NCI-H128 (cell line): ENCODE results near the gene GABPA.
"Not testable (repeated sequence)": the region's sequence is repeated elsewhere in the genome, so short reads cannot be mapped to it uniquely, and the experiment has no call there.

Source experiments
- DNase-seq: peaks from one replicate; lab custom pipeline; 2025; ENCODE audit not compliant: unreplicated experiment; lab: John Stamatoyannopoulos, UW

The GABPA gene

GRCh38 chr21:25735646-25736597, 1.1 kb downstream of the GABPA start:
- peak; percentile 65 for DNase-seq

GRCh38 chr21:25737421-25737820, 2.6 kb downstream of the GABPA start:
- DNase-seq, result no peak

DNA sequence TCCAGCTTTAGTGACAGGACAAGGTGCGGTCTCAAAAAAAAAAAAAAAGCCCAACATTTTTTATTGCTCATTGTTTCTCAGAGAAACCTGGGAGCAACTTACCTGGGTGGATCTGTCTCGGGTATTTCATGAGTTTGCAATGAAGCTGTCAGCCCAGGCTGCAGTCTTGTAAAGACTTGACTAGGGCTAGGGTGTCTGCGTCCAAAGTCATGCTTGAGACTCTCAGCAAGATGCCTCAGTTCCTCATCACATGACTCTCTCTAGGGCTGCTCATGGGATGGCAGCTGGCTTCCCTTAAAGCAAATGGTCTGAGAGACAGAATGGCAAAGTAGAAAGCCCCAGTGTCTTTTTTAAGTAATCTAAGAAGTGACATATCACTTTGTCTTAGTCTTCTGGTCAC, 8.1 kb downstream of the GABPA start:
- DNase-seq, result no peak

DNA sequence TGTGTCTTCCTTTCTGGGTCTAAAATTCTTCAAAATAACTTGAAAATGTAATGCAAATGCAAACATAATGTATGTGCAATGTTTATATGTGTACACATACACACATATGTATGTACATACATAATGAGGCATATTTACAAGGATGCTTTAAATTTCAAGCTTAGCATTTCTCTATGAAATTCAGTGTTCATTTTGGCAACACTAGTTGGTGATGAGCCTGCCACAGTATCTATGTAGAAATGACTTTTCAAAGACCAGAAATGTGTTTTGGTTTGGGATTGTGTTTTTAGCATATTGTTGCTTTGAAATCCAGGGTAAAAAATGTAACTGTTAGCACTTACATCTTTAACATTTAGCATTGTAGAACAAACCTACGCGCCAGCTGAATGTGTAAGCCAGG, 10.1 kb downstream of the GABPA start:
- no peak for DNase-seq

- DNase-seq, result no peak
Measured at GRCh38 chr21:25750085-25750484, 15.3 kb downstream of the GABPA start.

- no peak for DNase-seq
Measured at GRCh38 chr21:25752416-25752815, 17.6 kb downstream of the GABPA start.

DNA sequence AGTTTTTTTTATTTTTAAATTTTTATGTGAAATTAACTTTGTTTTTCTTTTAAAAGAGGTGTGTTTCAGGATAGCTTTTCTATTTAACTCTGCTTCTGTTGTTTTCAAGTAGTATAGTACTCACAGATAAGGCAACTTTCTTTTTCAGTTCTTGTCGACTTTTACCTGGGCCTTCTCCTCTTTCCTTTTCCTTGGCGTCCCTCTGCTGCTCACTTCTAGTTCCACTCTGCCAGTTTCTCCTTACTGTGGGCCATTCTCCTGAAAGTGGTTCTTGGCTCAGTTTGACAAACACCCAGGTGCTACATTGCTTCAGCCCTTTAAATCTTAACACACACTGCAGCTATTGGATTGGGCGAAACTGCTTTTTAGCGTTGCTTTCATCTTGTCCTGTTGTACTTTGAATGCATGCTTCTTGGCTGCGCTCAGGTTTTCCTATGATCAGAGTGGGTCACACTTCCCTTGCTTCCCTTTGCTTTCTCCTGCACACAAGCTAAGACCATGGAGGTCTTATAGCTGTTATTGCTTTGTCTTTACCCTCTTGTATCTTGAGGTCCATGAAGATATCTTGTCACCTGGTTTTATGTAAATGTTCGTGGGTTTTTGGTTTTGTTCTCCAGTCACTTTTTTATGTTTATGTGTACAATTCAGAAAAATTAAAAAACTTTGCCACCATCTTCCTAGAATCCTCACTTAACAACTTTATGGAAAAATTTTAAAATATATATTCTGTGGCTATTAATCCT, 21.6 kb downstream of the GABPA start:
- DNase-seq, result no peak

DNA sequence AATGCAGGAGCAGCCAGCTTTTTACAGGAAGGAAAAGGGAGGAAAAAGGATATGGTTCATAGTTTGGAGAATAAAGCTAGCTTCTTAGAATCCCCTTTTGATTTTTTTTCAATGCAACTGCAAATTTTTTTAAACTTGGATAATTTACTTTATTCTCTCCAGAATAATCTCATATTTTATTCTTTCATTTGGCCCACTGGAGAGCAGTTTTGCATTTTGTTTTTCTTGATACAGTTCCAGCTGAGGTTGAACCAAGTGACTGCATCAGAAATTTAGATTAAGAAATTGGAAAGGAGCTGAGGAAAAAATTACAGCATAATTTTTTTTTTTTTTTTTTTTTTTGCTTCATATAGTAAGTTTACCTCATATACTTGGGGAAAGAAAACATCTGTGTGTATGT, 22.8 kb downstream of the GABPA start:
- DNase-seq, result no peak

DNA sequence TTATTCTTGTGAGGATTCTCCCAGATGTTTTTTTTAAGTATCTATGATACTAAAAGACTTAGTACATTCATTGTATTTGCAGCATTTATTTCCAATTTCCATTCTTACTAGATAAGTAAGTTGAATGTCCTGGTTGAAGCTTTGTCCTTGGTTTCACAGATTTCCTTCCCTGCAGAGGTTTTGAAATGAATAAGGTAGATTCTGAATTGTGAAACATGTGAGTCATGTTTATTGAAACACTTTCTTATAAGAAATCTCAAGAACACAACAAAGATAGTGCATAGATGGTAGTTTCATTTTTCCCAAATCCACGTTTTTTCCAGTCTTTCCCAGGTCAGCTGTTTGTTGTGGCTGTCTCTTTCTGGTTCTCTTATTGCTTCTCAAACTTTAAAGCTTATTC, 24.8 kb downstream of the GABPA start:
- DNase-seq, result no peak

DNA sequence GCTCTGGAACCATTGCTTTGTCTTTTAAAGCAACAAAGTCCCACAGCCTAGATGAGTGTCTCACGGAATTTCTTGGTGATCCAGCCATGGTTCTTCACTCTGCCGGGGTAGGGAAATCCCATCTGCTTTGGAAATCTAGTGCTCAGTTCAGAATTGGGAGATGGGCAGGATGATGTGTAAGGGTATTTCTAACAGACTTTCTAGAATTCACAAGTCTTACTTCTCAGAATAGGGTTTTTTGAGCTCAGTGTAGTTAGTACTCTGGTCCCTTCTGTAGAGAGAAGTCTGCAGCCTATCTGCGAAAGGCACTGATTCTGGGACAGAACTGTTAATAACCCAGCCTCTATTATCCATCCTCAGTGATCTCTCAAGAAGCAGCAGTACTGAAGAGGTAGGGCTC, 25.3 kb downstream of the GABPA start:
- DNase-seq, result no peak

- no peak for DNase-seq
Measured at GRCh38 chr21:25760677-25761076, 25.9 kb downstream of the GABPA start.

- no peak for DNase-seq
Measured at GRCh38 chr21:25764065-25764464, 29.3 kb downstream of the GABPA start.

DNA sequence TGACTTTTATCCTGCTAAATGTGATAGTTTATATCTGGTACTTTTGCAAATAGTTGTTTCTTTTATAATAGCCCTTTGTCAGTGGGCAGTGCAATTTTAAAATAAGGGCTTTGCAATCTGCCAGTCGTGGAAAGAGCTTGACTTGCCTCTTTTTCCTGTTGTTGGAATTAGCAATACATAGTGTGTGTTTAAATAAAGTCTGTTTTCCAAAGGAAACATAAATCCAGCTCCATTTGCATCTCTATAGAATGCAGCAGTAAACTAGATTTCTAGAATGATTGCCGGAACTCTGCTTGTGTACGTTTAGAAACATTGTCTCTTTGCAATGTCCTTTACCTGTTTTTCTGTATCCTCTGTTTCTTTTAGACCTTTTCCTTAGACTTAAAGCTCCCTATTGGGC, 33.1 kb downstream of the GABPA start:
- DNase-seq, result no peak

- no peak for DNase-seq
Measured at GRCh38 chr21:25772686-25773085, 37.9 kb downstream of the GABPA start.

DNA sequence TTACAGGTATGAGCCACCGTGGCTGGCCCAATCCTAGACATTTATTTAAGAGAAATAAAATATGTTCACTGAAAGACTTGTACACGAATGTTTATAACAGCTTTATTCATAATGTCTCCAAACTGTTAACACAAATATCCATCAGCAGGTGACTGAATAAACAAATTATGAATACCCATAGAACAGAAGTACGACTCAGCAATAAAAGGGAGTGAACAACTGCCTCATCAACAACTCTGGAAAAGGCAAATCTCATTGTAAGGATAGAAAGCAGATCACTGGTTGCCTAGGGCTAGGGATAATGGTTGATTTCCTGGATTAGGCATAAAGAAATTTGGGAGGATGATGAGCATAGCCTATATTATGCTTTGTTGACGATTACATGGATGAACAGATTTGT, 41.7 kb downstream of the GABPA start:
- DNase-seq, result no peak

GRCh38 chr21:25778126-25778875, 43.5 kb downstream of the GABPA start:
- not testable (repeated sequence) for DNase-seq

DNA sequence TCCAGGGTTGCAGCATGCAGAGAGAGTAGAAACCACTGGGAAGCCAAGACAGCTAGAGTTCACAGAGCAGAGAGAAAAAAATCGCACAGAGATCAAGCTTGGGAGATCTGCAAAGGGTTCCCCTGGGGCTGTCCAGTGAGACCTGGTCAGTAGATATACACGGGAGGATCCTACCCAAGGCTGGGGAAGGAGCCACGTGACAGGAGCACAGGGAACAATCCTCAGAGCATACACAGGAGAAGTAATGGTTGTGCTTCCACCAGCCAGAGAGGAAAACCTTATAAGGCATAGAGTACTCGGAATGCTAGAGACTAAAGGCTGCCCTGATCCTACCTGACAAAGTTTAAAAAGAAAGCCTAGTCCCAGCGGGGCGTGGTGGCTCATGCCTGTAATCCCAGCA, 53.9 kb downstream of the GABPA start:
- DNase-seq, result no peak

- DNase-seq, result no peak
Measured at GRCh38 chr21:25790122-25790877, 55.5 kb downstream of the GABPA start.

- DNase-seq, result no peak
Measured at GRCh38 chr21:25790878-25791204, 56.1 kb downstream of the GABPA start.

DNA sequence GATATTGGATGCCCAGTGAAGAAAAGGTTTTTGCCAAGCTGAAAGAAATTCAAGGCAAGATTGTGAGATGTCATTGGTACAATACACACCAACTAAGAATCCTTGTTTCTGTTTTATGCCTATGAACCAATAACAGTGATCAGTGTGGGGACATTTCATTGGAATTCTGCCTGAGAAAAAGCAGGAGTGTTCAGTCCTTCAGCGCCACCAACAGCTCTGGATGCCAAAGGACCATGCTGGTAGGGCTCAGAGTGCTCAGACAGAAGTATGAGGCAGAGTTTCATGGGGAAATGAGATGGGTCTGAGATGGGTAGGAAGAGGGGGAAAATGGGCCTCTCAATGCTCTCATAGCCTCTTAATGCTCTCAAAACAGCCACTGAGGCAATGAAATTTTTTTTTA, 56.5 kb downstream of the GABPA start:
- DNase-seq, result no peak
